Fibroblast of the aortic adventitia (primary cell): ENCODE data around the gene VWA8. TPM values are rescaled to one million over a fixed set of nuclear protein-coding genes. Genes with fewer than 3 reads are reported as not detected.

Experiments used
- DNase-seq: peaks from one replicate; pipeline ENCODE4 v3.0.0-alpha.2; 2010; ENCODE audit warnings: low read depth
- H3K4me3 ChIP-seq: 2 replicates; pipeline ENCODE4 v1.5.1; 2011; ENCODE audit warnings: low read depth, mild to moderate bottlenecking, control low read depth, low read length, moderate library complexity
- total RNA-seq: library from RNA; depleted of rRNA; stranded (reverse); fragments of >200 nt; gene quantifications from 2 replicates; pipeline ENCODE4 v1.2.3, GENCODE V29; 2012; ENCODE audit warnings: low replicate concordance
- TF ChIP-seq, protein P1 (sequence below): IDR thresholded peaks from 2 replicates; pipeline ENCODE4 v1.5.1; 2011; ENCODE audit warnings: mild to moderate bottlenecking, low read length, control low read depth, inconsistent platforms; ENCODE audit not compliant: insufficient read depth

The VWA8 gene
- total RNA-seq, 1 donor, result 27.2 TPM

DNA sequence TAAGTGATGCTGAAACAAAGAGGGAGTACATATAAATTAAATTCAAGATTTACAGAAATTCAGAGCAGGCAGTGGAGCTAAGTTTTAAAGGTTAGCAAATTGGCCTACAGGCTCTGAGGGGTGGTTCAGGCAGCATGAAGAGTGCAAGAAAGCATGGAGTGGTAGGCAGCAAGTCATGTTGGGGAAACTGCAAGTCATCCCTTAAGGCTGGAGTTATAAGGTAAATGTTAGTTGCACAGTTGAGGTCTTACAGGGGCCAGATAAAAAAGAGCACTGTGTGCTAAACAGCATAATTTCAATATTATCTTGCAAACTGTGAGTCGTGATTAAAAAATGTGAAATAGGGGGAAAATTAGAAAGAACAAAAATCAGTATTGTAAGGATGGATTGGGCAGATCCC is 106.2 kb downstream of the VWA8 start:
- TF ChIP-seq, protein P1, sequence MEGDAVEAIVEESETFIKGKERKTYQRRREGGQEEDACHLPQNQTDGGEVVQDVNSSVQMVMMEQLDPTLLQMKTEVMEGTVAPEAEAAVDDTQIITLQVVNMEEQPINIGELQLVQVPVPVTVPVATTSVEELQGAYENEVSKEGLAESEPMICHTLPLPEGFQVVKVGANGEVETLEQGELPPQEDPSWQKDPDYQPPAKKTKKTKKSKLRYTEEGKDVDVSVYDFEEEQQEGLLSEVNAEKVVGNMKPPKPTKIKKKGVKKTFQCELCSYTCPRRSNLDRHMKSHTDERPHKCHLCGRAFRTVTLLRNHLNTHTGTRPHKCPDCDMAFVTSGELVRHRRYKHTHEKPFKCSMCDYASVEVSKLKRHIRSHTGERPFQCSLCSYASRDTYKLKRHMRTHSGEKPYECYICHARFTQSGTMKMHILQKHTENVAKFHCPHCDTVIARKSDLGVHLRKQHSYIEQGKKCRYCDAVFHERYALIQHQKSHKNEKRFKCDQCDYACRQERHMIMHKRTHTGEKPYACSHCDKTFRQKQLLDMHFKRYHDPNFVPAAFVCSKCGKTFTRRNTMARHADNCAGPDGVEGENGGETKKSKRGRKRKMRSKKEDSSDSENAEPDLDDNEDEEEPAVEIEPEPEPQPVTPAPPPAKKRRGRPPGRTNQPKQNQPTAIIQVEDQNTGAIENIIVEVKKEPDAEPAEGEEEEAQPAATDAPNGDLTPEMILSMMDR, result no peak
- no peak overlapping the region for H3K4me3 ChIP-seq
- DNase-seq, result peak; percentile 36

DNA sequence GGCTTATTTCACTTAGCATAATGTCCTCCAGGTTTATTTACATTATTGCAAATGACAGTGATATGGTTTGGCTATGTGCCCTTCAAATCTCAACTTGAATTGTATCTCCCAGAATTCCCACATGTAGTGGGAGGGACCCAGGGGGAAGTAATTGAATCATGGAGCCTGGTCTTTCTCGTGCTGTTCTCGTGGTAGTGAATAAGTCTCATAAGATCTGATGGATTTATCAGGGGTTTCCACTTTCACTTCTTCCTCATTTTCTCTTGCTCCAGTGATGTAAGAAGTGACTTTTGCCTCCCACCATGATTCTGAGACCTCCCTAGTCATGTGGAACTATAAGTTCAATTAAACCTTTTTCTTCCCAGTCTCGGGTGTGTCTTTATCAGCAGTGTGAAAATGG is 109.6 kb downstream of the VWA8 start:
- TF ChIP-seq, protein P1, result no peak

DNA sequence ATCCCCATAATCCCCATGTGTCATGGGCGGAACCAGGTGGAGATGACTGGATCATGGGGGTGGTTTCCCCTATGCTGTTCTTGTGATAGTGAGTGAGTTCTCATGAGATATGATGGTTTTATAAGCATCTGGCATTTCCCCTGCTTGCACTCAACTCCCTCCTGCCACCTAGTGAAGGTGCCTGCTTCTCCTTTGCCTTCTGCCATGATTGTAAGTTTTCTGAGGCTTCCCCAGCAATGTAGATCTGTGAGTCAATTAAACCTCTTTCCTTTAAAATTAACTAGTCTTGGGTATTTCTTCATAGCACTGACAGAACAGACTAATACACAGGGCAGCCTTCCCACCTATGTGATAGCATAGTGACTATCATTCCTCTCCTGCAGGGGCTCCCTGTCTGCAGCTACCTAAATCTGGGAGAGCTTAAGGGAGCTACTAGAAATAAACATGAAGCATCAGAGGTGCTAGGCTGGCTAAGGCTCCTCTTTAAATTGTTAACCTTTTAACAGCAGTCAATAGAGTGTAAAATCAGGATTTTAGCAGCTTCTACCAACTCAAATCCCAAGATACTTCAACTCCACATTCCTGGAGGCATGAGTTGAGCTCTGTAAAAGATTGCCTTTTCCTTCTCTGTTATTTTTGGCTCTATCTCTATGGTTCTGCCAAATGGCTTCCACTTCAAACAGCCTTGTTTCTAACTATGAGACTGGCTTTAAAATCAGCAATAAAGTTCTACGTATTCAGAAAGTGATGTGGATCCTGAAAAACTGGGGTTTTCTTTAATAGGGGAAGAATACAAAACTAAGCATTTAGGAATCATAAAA is 112.3 kb downstream of the VWA8 start:
- TF ChIP-seq, protein P1, result peak; percentile 30
- peak; percentile 86 for DNase-seq
- H3K4me3 ChIP-seq, result no peak overlapping the region

More for the DNA sequence above, 109.6 kb downstream of the VWA8 start:
- DNase-seq, result no peak
- no peak overlapping the region for H3K4me3 ChIP-seq

DNA sequence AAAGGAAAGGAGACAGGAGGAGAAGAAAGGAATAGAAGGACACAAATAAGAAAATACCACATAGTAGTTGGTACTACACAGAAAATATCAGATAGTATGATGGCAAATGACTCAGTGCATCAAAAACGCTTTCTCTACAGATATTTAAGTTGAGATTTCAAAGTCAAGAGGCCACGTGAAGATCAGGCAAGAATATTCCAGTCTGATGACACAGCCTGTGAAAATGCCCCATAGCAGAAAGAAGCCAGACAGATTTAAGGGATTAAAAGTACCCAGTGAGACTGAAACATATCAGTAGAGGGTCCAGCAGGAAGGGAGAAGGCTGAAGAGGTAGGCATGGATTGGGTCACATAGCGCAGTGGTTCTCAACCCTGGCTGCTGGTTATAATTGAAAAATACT is 113.7 kb downstream of the VWA8 start:
- H3K4me3 ChIP-seq, result no peak overlapping the region
- TF ChIP-seq, protein P1, result no peak
- no peak for DNase-seq

DNA sequence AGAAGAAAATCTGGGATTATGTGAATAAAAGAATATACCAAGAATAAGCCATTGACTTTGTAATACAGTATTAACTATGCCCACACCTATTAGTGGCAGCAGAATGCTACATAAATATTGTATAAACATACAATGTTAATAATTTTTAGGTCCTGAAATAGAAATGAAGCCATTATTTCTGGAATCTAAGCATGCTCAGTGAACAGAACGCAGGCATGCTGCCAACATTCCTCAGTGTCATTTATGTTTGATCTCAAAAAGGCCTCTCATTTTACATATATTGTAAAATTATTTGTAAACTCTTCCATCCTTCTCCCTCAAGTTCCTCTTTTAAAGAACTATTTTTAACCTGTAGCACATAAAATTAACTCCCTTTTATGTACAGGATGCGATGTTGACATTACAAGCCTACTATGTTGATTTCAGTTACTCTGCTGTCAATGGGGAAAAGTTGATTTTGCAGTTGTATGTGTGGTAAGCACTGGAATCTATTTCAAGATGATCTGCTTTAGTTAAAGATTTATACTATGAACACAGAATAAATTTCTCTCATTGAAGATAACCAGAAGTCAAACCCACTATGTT is 118.8 kb downstream of the VWA8 start:
- DNase-seq, result peak; percentile 48
- TF ChIP-seq, protein P1, result no peak

DNA sequence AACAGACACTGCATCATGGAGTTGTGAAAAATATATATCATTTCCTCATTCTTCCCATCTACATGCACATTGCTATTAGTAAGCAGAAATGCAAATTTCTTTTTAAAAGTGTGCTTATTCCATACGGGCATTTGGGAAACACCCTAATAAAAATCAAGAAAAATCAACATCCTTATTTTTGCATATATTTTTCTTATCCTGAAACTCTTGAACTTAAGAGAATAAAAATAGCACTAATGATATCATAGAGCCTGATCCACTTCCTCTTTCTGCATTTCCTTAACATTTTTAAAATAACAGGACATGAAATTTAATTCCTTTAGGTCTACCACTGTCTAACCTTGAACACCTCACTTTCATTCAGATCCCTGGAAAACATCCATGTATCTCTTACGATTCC is 123.3 kb downstream of the VWA8 start:
- TF ChIP-seq, protein P1, result no peak
- H3K4me3 ChIP-seq, result no peak overlapping the region
- DNase-seq, result no peak

More for the DNA sequence above, 118.8 kb downstream of the VWA8 start:
- no peak overlapping the region for H3K4me3 ChIP-seq
